Adipocyte (in vitro differentiated cells): ENCODE results near the gene MEIKIN.

Source experiments
- DNase-seq: peaks from one replicate; pipeline ENCODE4 v3.0.0-alpha.2; 2015; ENCODE audit warnings: low read depth
- H3K27me3 ChIP-seq: replicated peaks from 2 replicates; pipeline ENCODE4 v1.7.0; 2013; ENCODE audit warnings: mild to moderate bottlenecking, low read length, moderate library complexity; ENCODE audit not compliant: control insufficient read depth, insufficient read depth
- H3K36me3 ChIP-seq: 2 replicates; pipeline ENCODE4 v1.7.0; 2013; ENCODE audit warnings: low read length, mild to moderate bottlenecking, moderate library complexity; ENCODE audit not compliant: control insufficient read depth, insufficient read depth, severe bottlenecking
- H3K4me1 ChIP-seq: 2 replicates; pipeline ENCODE4 v1.7.0; 2013; ENCODE audit warnings: mild to moderate bottlenecking, low read length, moderate library complexity; ENCODE audit not compliant: control insufficient read depth, insufficient read depth
- H3K4me3 ChIP-seq: 2 replicates; pipeline ENCODE4 v1.7.0; 2013; ENCODE audit warnings: mild to moderate bottlenecking, low read length, moderate library complexity
- H3K9ac ChIP-seq: 2 replicates; pipeline ENCODE4 v1.7.0; 2013; ENCODE audit warnings: mild to moderate bottlenecking, low read length, moderate library complexity
- H3K9me3 ChIP-seq: 2 replicates; pipeline ENCODE4 v1.7.0; 2013; ENCODE audit warnings: mild to moderate bottlenecking, low read length, moderate library complexity; ENCODE audit not compliant: control insufficient read depth

The MEIKIN gene

GRCh38 chr5:131763968-131764367 lies 181.5 kb downstream of the MEIKIN start:
- H3K4me1 ChIP-seq = peaks cover 20% of the 10 kb centered on the region
- peaks cover 12% of the 10 kb centered on the region for H3K36me3 ChIP-seq
- no peak for DNase-seq
- H3K4me3 ChIP-seq = no peak overlapping the region
- H3K9me3 ChIP-seq = peaks cover 3% of the 10 kb centered on the region
- no peaks in the 10 kb centered on the region for H3K27me3 ChIP-seq
- H3K9ac ChIP-seq = no peak overlapping the region

GRCh38 chr5:131760793-131761192 lies 184.7 kb downstream of the MEIKIN start:
- H3K4me3 ChIP-seq = no peak overlapping the region
- DNase-seq = no peak
- H3K27me3 ChIP-seq = no peaks in the 10 kb centered on the region
- H3K9ac ChIP-seq = no peak overlapping the region
- peaks cover 44% of the 10 kb centered on the region for H3K4me1 ChIP-seq
- peaks cover 12% of the 10 kb centered on the region for H3K36me3 ChIP-seq
- peaks cover 3% of the 10 kb centered on the region for H3K9me3 ChIP-seq

DNA sequence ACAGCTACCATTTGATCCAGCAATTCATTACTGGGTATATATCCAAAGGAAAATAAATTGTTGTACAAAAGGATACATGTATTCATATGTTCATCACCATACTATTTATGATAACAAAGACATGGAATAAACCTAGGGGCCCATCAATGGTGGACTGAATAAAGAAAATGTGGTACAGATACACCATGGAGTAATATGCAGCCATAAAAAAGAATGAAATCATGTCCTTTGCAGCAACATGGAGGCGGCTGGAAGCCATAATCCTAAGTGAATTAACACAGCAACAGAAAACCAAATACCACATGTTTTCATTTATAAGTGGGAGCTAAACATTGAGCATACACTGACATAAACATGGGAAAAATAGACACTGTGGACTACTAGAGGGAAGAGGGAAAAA lies 185.8 kb downstream of the MEIKIN start:
- Histone ChIP-seq H3K9me3 (peaks cover 3% of the 10 kb centered on the region), H3K27me3 (no peaks in the 10 kb centered on the region), H3K4me1 (peaks cover 38% of the 10 kb centered on the region), H3K36me3 (peaks cover 12% of the 10 kb centered on the region), H3K9ac (no peak overlapping the region), H3K4me3 (no peak overlapping the region)
- no peak for DNase-seq

DNA sequence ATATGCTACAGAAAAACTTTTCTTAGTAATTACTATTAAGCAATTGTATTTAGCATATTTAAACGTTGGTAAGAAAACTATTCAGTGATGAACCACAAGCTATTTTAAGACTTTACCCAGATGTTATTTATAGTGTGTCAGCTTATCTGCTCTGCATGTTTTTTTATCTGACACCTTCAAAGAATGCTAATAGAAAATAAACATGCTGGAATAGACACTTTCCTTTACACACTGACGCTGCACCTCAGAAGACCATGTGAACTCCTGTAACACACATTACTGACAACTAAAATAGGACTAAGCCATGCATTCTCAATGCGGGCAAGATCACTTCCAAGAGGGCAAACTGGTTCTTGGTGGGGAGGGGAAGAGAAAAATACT lies 187.0 kb downstream of the MEIKIN start:
- Histone ChIP-seq H3K9ac (no peak overlapping the region), H3K9me3 (no peaks in the 10 kb centered on the region), H3K4me3 (no peak overlapping the region), H3K27me3 (no peaks in the 10 kb centered on the region), H3K4me1 (peaks cover 38% of the 10 kb centered on the region), H3K36me3 (peaks cover under 1% of the 10 kb centered on the region)
- DNase-seq = no peak

DNA sequence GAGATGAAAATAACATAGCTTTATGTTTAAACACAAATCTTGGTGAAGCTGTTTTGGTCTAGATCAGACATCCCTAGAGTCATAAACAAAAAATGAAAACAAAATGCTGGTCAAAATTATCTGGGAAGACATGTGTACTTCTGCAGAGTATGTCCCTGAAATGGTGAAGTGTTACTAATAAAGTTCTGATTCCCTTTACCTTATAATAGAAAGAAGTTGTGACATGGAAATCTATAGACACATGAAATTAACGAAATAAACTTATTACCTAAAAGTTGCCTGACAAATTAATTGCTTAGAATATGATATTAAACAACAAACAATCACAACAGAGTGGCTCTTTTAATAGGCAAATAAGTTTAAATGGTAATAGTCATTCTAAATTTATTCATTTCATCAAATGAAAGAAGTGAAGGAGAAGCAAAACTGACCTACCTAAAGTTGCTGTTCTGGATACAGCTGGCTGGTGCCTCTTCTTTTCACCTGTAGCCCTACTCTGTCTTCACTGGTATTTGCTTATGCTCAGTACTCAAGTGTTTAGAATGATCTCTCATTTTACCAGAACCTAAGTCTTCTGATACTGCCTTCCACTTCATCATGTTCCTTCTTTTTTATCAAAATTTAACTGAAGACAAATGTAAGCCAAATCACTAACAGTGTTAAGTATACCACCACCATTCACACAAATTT lies 187.5 kb downstream of the MEIKIN start:
- Histone ChIP-seq H3K4me3 (no peak overlapping the region), H3K36me3 (no peaks in the 10 kb centered on the region), H3K9ac (no peak overlapping the region), H3K9me3 (no peaks in the 10 kb centered on the region), H3K27me3 (no peaks in the 10 kb centered on the region), H3K4me1 (peaks cover 38% of the 10 kb centered on the region)
- DNase-seq = no peak
